ENCODE measurements around the gene UBE2L3.

UBE2L3 gene

GRCh38 chr22:21657020-21657359 lies 89.5 kb downstream of the UBE2L3 start:
- H3K4me3 ChIP-seq (ENCODE audit: low read length), result no peak overlapping the region; the same call in 1 of the 2 replicates
- TF ChIP-seq CTCF (conservative IDR thresholded peaks at IDR 0.05; ENCODE audit: low read length), result no peak
- no peak for DNase-seq (ENCODE audit: low read depth)

- TF ChIP-seq CTCF (conservative IDR thresholded peaks at IDR 0.05; ENCODE audit: low read length), result no peak
- peak; percentile 19 for DNase-seq (ENCODE audit: low read depth)
- H3K4me3 ChIP-seq (ENCODE audit: low read length), result peak overlapping the region; percentile 56
Measured at GRCh38 chr22:21657360-21658032, 90.0 kb downstream of the UBE2L3 start.

- H3K4me3 ChIP-seq (ENCODE audit: low read length), result no peak overlapping the region
- TF ChIP-seq CTCF (conservative IDR thresholded peaks at IDR 0.05; ENCODE audit: low read length), result no peak
Measured at GRCh38 chr22:21659864-21660525, 92.5 kb downstream of the UBE2L3 start.

GRCh38 chr22:21660904-21661303 lies 93.4 kb downstream of the UBE2L3 start:
- no peak overlapping the region for H3K4me3 ChIP-seq (ENCODE audit: low read length)
- no peak for TF ChIP-seq CTCF (conservative IDR thresholded peaks at IDR 0.05; ENCODE audit: low read length)
- no peak for DNase-seq (ENCODE audit: low read depth)

More at GRCh38 chr22:21659864-21660525, 92.5 kb downstream of the UBE2L3 start:
- DNase-seq (ENCODE audit: low read depth), result no peak

GRCh38 chr22:21661991-21662390 lies 94.5 kb downstream of the UBE2L3 start:
- no peak overlapping the region for H3K4me3 ChIP-seq (ENCODE audit: low read length)
- no peak for DNase-seq (ENCODE audit: low read depth)
- TF ChIP-seq CTCF (conservative IDR thresholded peaks at IDR 0.05; ENCODE audit: low read length), result no peak

GRCh38 chr22:21663738-21664137 lies 96.2 kb downstream of the UBE2L3 start:
- no peak for DNase-seq (ENCODE audit: low read depth)
- H3K4me3 ChIP-seq (ENCODE audit: low read length), result no peak overlapping the region
- no peak for TF ChIP-seq CTCF (conservative IDR thresholded peaks at IDR 0.05; ENCODE audit: low read length)

Measured in AG10803 (cell line).